Measurements from ENCODE around the gene PKP1.

The PKP1 gene

DNA sequence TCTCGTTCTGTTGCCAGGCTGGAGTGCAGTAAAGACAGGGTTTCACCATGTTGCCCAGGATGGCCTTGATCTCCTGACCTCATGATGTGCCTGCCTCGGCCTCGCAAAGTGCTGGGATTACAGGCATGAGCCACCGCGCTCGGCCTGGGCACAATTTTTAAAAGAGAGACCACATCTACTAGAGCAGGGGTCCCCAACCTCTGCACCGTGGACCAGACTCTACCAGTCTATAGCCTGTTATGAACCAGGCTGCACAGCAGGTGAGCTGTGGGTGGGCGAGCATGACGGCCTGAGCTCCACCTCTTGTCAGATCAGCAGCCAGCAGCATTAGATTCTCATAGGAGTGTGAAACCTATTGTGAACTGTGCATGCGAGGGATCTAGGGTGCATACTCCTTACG is 73.4 kb downstream of the PKP1 start:
- Histone ChIP-seq H3K4me3 (ENCODE audit: insufficient read depth, low read depth, low read length) (no peak overlapping the region), H3K4me1 (ENCODE audit: control insufficient read depth, insufficient read depth, low read length) (no peaks in the 10 kb centered on the region), H3K27ac (ENCODE audit: insufficient read depth, low read depth, low read length, poor library complexity, severe bottlenecking) (no peak overlapping the region), H3K27me3 (ENCODE audit: control insufficient read depth, insufficient read depth, low read length, poor library complexity, severe bottlenecking) (no peaks in the 10 kb centered on the region), H3K9me3 (ENCODE audit: control insufficient read depth, low read length) (no peaks in the 10 kb centered on the region), H3K36me3 (ENCODE audit: control insufficient read depth, insufficient read depth, low read length) (no peaks in the 10 kb centered on the region)
- WGBS, 2 experiments: 84 to 88% methylated on average over 11 of the region's 11 CpGs

- H3K36me3 ChIP-seq (ENCODE audit: control insufficient read depth, insufficient read depth, low read length): no peaks in the 10 kb centered on the region
- H3K27me3 ChIP-seq (ENCODE audit: control insufficient read depth, insufficient read depth, low read length, poor library complexity, severe bottlenecking): no peaks in the 10 kb centered on the region
- H3K27ac ChIP-seq (ENCODE audit: insufficient read depth, low read depth, low read length, poor library complexity, severe bottlenecking): no peak overlapping the region
- WGBS, 2 experiments: 94 to 95% methylated on average over 8 of the region's 8 CpGs
- no peaks in the 10 kb centered on the region for H3K4me1 ChIP-seq (ENCODE audit: control insufficient read depth, insufficient read depth, low read length)
- H3K4me3 ChIP-seq (ENCODE audit: insufficient read depth, low read depth, low read length): no peak overlapping the region
- H3K9me3 ChIP-seq (ENCODE audit: control insufficient read depth, low read length): no peaks in the 10 kb centered on the region
These were observed 73.9 kb downstream of the PKP1 start for GRCh38 chr1:201357211-201357610.

- Histone ChIP-seq H3K27me3 (ENCODE audit: control insufficient read depth, insufficient read depth, low read length, poor library complexity, severe bottlenecking) (no peaks in the 10 kb centered on the region), H3K27ac (ENCODE audit: insufficient read depth, low read depth, low read length, poor library complexity, severe bottlenecking) (no peak overlapping the region), H3K4me3 (ENCODE audit: insufficient read depth, low read depth, low read length) (no peak overlapping the region), H3K36me3 (ENCODE audit: control insufficient read depth, insufficient read depth, low read length) (no peaks in the 10 kb centered on the region), H3K4me1 (ENCODE audit: control insufficient read depth, insufficient read depth, low read length) (no peaks in the 10 kb centered on the region), H3K9me3 (ENCODE audit: control insufficient read depth, low read length) (no peaks in the 10 kb centered on the region)
- 89 to 90% methylated on average over 10 of the region's 10 CpGs for WGBS, 2 experiments
These were observed 74.5 kb downstream of the PKP1 start for GRCh38 chr1:201357636-201358348.

- H3K4me3 ChIP-seq (ENCODE audit: insufficient read depth, low read depth, low read length): no peak overlapping the region
- no peaks in the 10 kb centered on the region for H3K27me3 ChIP-seq (ENCODE audit: control insufficient read depth, insufficient read depth, low read length, poor library complexity, severe bottlenecking)
- H3K36me3 ChIP-seq (ENCODE audit: control insufficient read depth, insufficient read depth, low read length): no peaks in the 10 kb centered on the region
- H3K27ac ChIP-seq (ENCODE audit: insufficient read depth, low read depth, low read length, poor library complexity, severe bottlenecking): no peak overlapping the region
- no peaks in the 10 kb centered on the region for H3K9me3 ChIP-seq (ENCODE audit: control insufficient read depth, low read length)
- WGBS, 2 experiments: 82 to 84% methylated on average over 4 of the region's 4 CpGs
- H3K4me1 ChIP-seq (ENCODE audit: control insufficient read depth, insufficient read depth, low read length): no peaks in the 10 kb centered on the region
These were observed 75.3 kb downstream of the PKP1 start for GRCh38 chr1:201358596-201358995.

- 85 to 87% methylated on average over 17 to 18 of the region's 18 CpGs for WGBS, 2 experiments
- Histone ChIP-seq H3K27me3 (ENCODE audit: control insufficient read depth, insufficient read depth, low read length, poor library complexity, severe bottlenecking) (no peaks in the 10 kb centered on the region), H3K9me3 (ENCODE audit: control insufficient read depth, low read length) (no peaks in the 10 kb centered on the region), H3K27ac (ENCODE audit: insufficient read depth, low read depth, low read length, poor library complexity, severe bottlenecking) (no peak overlapping the region), H3K4me1 (ENCODE audit: control insufficient read depth, insufficient read depth, low read length) (no peaks in the 10 kb centered on the region), H3K36me3 (ENCODE audit: control insufficient read depth, insufficient read depth, low read length) (no peaks in the 10 kb centered on the region), H3K4me3 (ENCODE audit: insufficient read depth, low read depth, low read length) (no peak overlapping the region)
These were observed 75.9 kb downstream of the PKP1 start for GRCh38 chr1:201359031-201359872.

DNA sequence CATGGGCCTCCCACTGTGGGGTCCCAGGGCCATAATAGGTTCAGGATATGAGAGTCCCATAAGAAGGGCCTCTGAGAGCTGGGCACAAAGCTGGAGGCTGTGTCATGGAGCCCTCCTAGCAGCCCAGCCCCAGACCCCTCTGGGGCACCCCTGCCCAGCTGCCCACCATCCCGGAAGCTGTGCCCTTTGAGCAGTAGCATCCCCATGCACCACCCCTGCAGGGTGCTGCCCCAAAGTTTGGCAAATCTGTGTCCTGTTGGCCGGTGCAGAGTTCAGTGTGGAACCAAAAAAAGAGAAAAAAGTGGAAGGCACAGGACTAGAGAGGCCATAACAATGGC is 76.5 kb downstream of the PKP1 start:
- H3K36me3 ChIP-seq (ENCODE audit: control insufficient read depth, insufficient read depth, low read length): no peaks in the 10 kb centered on the region
- H3K27ac ChIP-seq (ENCODE audit: insufficient read depth, low read depth, low read length, poor library complexity, severe bottlenecking): no peak overlapping the region
- H3K4me3 ChIP-seq (ENCODE audit: insufficient read depth, low read depth, low read length): no peak overlapping the region
- H3K9me3 ChIP-seq (ENCODE audit: control insufficient read depth, low read length): no peaks in the 10 kb centered on the region
- no peaks in the 10 kb centered on the region for H3K27me3 ChIP-seq (ENCODE audit: control insufficient read depth, insufficient read depth, low read length, poor library complexity, severe bottlenecking)
- peaks cover 2% of the 10 kb centered on the region for H3K4me1 ChIP-seq (ENCODE audit: control insufficient read depth, insufficient read depth, low read length)
- WGBS, 2 experiments: 97% methylated on average over 2 of the region's 2 CpGs

DNA sequence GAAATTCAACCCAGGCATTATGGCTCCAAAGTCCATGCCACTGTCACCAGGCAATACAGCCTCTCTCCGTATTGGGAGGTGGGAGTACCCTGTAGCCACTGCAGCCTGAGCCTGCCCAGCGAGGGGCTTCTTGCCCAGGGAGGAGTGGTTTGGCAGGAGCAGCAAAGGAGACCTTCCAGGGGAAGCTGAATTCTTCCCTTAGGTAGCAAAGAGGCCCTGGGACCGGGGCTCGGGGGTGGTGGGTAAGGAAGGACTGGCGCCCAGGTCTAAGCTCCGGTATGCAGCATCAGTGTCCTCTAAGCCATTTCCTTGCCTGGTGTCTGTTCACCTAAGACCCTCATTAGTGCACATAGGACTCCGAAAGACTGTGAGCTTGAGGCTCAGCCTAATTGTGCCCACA is 77.2 kb downstream of the PKP1 start:
- peaks cover 3% of the 10 kb centered on the region for H3K4me1 ChIP-seq (ENCODE audit: control insufficient read depth, insufficient read depth, low read length)
- WGBS, 2 experiments: 94% methylated on average over 7 of the region's 7 CpGs
- H3K4me3 ChIP-seq (ENCODE audit: insufficient read depth, low read depth, low read length): no peak overlapping the region
- no peaks in the 10 kb centered on the region for H3K9me3 ChIP-seq (ENCODE audit: control insufficient read depth, low read length)
- no peaks in the 10 kb centered on the region for H3K27me3 ChIP-seq (ENCODE audit: control insufficient read depth, insufficient read depth, low read length, poor library complexity, severe bottlenecking)
- H3K36me3 ChIP-seq (ENCODE audit: control insufficient read depth, insufficient read depth, low read length): no peaks in the 10 kb centered on the region
- no peak overlapping the region for H3K27ac ChIP-seq (ENCODE audit: insufficient read depth, low read depth, low read length, poor library complexity, severe bottlenecking)

DNA sequence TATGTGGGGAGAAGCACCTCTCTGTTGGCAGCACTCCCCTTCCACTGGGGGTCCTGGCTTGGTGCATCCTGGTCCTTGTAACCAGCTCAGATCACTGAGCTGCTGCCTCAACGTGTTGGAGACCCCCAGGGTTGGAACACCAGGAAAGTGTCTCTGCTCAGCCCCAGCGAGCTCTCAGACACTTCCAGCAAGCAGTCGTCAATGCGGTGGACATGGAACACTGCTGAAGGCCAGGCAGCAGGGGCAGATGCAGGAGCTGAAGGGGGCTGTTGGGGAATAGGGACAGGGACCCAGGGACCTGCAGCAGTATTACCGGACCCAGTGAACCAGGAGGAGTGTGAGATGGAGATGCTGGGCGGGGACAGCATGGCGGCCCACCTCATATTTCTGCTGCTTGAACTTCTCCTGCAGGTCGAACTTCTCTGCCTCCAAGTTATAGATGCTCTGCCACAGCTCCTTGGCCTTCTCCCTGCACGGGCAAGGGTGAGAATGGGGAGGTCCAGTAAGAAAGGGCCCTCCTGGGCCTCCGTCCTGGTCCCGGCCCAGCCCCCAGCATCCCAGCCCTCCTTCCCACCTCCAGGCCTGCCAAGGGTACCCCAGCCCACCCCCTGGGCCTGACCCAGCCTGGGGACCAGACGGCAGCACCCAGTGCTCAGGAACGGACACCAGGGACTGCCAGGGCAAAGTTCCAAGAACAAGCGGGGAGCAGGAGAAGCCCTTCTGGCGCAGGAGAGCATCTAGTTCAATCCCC is 77.8 kb downstream of the PKP1 start:
- H3K4me3 ChIP-seq (ENCODE audit: insufficient read depth, low read depth, low read length): no peak overlapping the region
- H3K36me3 ChIP-seq (ENCODE audit: control insufficient read depth, insufficient read depth, low read length): no peaks in the 10 kb centered on the region
- no peak overlapping the region for H3K27ac ChIP-seq (ENCODE audit: insufficient read depth, low read depth, low read length, poor library complexity, severe bottlenecking)
- peaks cover 3% of the 10 kb centered on the region for H3K4me1 ChIP-seq (ENCODE audit: control insufficient read depth, insufficient read depth, low read length)
- no peaks in the 10 kb centered on the region for H3K27me3 ChIP-seq (ENCODE audit: control insufficient read depth, insufficient read depth, low read length, poor library complexity, severe bottlenecking)
- WGBS, 2 experiments: 94% methylated on average over 15 of the region's 15 CpGs
- H3K9me3 ChIP-seq (ENCODE audit: control insufficient read depth, low read length): no peaks in the 10 kb centered on the region

GRCh38 chr1:201361652-201362504 is 78.6 kb downstream of the PKP1 start:
- H3K36me3 ChIP-seq (ENCODE audit: control insufficient read depth, insufficient read depth, low read length): no peaks in the 10 kb centered on the region
- H3K9me3 ChIP-seq (ENCODE audit: control insufficient read depth, low read length): no peaks in the 10 kb centered on the region
- no peak overlapping the region for H3K27ac ChIP-seq (ENCODE audit: insufficient read depth, low read depth, low read length, poor library complexity, severe bottlenecking)
- no peak overlapping the region for H3K4me3 ChIP-seq (ENCODE audit: insufficient read depth, low read depth, low read length)
- WGBS, 2 experiments: 46 to 48% methylated on average over 10 of the region's 10 CpGs
- H3K27me3 ChIP-seq (ENCODE audit: control insufficient read depth, insufficient read depth, low read length, poor library complexity, severe bottlenecking): no peaks in the 10 kb centered on the region
- H3K4me1 ChIP-seq (ENCODE audit: control insufficient read depth, insufficient read depth, low read length): peaks cover 3% of the 10 kb centered on the region
